Nucleus accumbens (tissue), 56 donors: ENCODE results near the gene RANBP17.
A peak's percentile ranks its signal among the peaks of the same experiment; 100 is the strongest.

Experiments used
- DNase-seq, 56 donors: peaks; one replicate each; lab custom pipeline; 2025; lab: John Stamatoyannopoulos, UW

RANBP17 gene

DNA sequence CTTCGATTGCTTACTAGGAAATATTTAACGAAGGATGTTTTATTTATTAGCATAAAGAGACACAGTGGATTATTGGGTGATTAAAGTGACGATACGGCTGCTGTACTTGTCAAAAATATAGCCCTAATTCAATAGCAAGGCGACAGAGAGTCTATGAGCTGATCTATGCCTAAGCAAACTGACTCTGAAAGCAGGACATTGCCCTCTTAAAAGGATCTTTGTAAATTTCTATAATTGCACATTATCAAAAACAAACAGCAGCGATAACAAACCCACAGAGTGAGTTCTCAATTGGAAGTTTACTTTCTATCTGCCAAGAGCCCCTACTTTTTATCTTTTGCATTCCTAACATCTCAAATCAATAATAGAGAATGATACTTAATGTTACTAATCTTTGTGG lies 478.7 kb downstream of the RANBP17 start:
- DNase-seq = no peak

DNA sequence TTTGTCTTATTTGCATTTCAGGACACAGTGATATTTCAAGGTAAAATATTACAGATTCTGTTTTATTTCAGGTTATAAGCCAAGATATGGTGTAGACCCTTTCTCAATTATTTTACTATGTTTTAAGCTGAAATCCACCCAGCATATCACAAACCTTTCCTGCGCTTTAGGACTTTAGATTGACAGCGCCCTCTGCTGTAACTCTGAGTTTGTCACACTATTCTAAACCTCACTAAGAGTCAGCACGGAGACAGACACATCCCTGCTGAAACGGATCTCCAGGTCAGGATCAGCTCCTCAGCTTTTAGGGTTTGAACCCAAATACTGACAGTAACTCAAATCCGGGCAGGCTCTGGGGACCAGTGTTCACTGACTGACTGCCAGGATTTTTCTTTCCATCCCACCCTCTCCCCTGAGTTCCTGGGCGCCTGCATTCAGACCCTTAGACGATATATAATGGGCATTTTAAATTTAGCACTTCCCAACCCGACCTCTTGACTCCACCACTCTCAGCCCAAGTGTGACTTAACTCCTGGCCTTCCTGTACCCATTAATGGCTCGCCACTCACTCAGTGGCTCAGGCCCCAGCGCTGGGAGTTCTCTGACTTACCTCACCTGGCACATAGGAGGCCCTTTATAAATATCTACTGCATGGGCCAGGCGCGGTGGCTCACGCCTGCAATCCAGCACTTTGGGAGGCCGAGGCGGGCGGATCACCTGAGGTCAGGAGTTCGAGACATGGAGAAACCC lies 480.7 kb downstream of the RANBP17 start:
- peak in 24 of 56 donors; percentile 0 to 55 (median 8) for DNase-seq

GRCh38 chr5:171344936-171345608 lies 483.3 kb downstream of the RANBP17 start:
- DNase-seq = no peak
